WTC11 (cell line): Measurements from ENCODE around the gene SLC5A2.

Experiments used
- ELF4 ChIP-seq: sonication (generic); formaldehyde crosslinking; IDR thresholded peaks from 2 replicates; pipeline ENCODE4 v1.8.1; 2022; ENCODE audit warnings: low read depth, mild to moderate bottlenecking, moderate library complexity, missing genetic modification reagents
- GABPB1 ChIP-seq: sonication (generic); formaldehyde crosslinking; IDR thresholded peaks from 2 replicates; pipeline ENCODE4 v1.8.1; 2023; ENCODE audit warnings: mild to moderate bottlenecking, missing genetic modification reagents
- JUN ChIP-seq: sonication (generic); formaldehyde crosslinking; IDR thresholded peaks from 2 replicates; pipeline ENCODE4 v1.8.0; 2023; ENCODE audit warnings: mild to moderate bottlenecking, missing genetic modification reagents
- NR2C2 ChIP-seq: sonication (generic); formaldehyde crosslinking; IDR thresholded peaks from 2 replicates; pipeline ENCODE4 v1.8.0; 2022; ENCODE audit warnings: mild to moderate bottlenecking, missing genetic modification reagents
- TP53 ChIP-seq: sonication (generic); formaldehyde crosslinking; IDR thresholded peaks from 2 replicates; pipeline ENCODE4 v1.8.1; 2023; ENCODE audit warnings: mild to moderate bottlenecking, missing genetic modification reagents
- ZBTB43 ChIP-seq: sonication (generic); formaldehyde crosslinking; IDR thresholded peaks from 2 replicates; pipeline ENCODE4 v1.8.1; 2023; ENCODE audit warnings: mild to moderate bottlenecking, missing genetic modification reagents
- TF ChIP-seq, protein P1 (sequence below): fragments of 200-600 bp; IDR thresholded peaks from 2 replicates; pipeline ENCODE4 v1.8.0; 2022; ENCODE audit warnings: antibody characterized with exemption

GRCh38 chr16:31471875-31472708 lies 10.8 kb upstream of the SLC5A2 start, which contains the start of gene TGFB1I1:
- TF ChIP-seq ZBTB43 (CRISPR knock-in tag) (no peak), TP53 (CRISPR knock-in tag) (no peak), ELF4 (CRISPR knock-in tag) (no peak), GABPB1 (CRISPR knock-in tag) (no peak), NR2C2 (CRISPR knock-in tag) (no peak), JUN (CRISPR knock-in tag) (no peak)
- TF ChIP-seq, protein P1, sequence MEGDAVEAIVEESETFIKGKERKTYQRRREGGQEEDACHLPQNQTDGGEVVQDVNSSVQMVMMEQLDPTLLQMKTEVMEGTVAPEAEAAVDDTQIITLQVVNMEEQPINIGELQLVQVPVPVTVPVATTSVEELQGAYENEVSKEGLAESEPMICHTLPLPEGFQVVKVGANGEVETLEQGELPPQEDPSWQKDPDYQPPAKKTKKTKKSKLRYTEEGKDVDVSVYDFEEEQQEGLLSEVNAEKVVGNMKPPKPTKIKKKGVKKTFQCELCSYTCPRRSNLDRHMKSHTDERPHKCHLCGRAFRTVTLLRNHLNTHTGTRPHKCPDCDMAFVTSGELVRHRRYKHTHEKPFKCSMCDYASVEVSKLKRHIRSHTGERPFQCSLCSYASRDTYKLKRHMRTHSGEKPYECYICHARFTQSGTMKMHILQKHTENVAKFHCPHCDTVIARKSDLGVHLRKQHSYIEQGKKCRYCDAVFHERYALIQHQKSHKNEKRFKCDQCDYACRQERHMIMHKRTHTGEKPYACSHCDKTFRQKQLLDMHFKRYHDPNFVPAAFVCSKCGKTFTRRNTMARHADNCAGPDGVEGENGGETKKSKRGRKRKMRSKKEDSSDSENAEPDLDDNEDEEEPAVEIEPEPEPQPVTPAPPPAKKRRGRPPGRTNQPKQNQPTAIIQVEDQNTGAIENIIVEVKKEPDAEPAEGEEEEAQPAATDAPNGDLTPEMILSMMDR, result no peak
